K562 (cell line): ENCODE measurements around the gene GRAMD2B. TPM values are rescaled to one million over a fixed set of nuclear protein-coding genes. Genes with fewer than 3 reads are reported as not detected.
"Not testable (repeated sequence)": the region's sequence is repeated elsewhere in the genome, so short reads cannot be mapped to it uniquely, and the experiment has no call there.

Experiments used
- ATAC-seq: fragments of 200-7000 bp; cut with Tn5 transposase; 3 replicates; pipeline ENCODE4 v1.9.1; 2020; ENCODE audit warnings: moderate library complexity
- BruUV-seq: library from RNA; stranded (reverse); fragments of 400-500 nt; replicated peaks from 2 replicates; lab custom pipeline; 2021; lab: Mats Ljungman, UMichigan
- CTCF ChIA-PET: fragments of 300-600 bp; formaldehyde crosslinking; extraction: SDS; loops from one replicate; lab custom pipeline; 2021; ENCODE audit warnings: low intra/inter-chr PET ratio; lab: Yijun Ruan, JAX
- POLR2A ChIA-PET: fragments of 300-600, 350-650 bp; sonication (Branson Sonifier 250); formaldehyde crosslinking; extraction: SDS; loops from one replicate; lab custom pipeline; 2021; ENCODE audit warnings: antibody characterized with exemption, inconsistent platforms; lab: Yijun Ruan, JAX
- DNase-seq, 4 experiments: peaks; one replicate each; pipeline versions ENCODE4 v3.0.0 to v3.0.0-alpha.2; 2011 to 2018; ENCODE audit warnings: low spot score in 3 of 4, mixed read lengths in 3 of 4; ENCODE audit errors: extremely low read depth in 1 of 4
- FAIRE-seq: peaks from 2 replicates; lab custom pipeline; 2011; peaks lifted over from hg19 to GRCh38; lab: Jason Lieb, UNC
- H2AFZ ChIP-seq: 2 replicates; pipeline ENCODE4 v1.6.0; 2011; ENCODE audit warnings: low read depth, low read length, control low read depth, inconsistent platforms
- H3K27ac ChIP-seq: fragments of 200-600 bp; 3 replicates; pipeline ENCODE4 v1.8.0; 2011; ENCODE audit warnings: low read depth, mild to moderate bottlenecking, control low read depth, inconsistent platforms, low read length, moderate library complexity, mixed read lengths; ENCODE audit errors: extremely low read depth
- H3K27me3 ChIP-seq, 2 experiments: fragments of 300-600 bp in 1 of 2; 2 replicates in 1 of 2; 3 replicates in 1 of 2; pipeline versions ENCODE4 v1.6.0 to v1.8.0; 2011; ENCODE audit warnings: inconsistent platforms in 2 of 2, low read length in 2 of 2, mild to moderate bottlenecking in 1 of 2, mixed read lengths in 1 of 2, moderate library complexity in 1 of 2; ENCODE audit not compliant: control insufficient read depth in 2 of 2, insufficient read depth in 2 of 2
- H3K36me3 ChIP-seq: fragments of 300-600 bp; 3 replicates; pipeline ENCODE4 v1.8.0; 2011; ENCODE audit warnings: mild to moderate bottlenecking, low read length, inconsistent platforms; ENCODE audit not compliant: control insufficient read depth, insufficient read depth
- H3K4me1 ChIP-seq, 2 experiments: fragments of 200-600 bp in 1 of 2; replicated peaks in 1 of 2; 2 replicates in 1 of 2; 3 replicates in 1 of 2; pipeline versions ENCODE4 v1.5.1 to v1.8.0; 2011; ENCODE audit warnings: inconsistent platforms in 2 of 2, low read length in 2 of 2, mild to moderate bottlenecking in 1 of 2, mixed read lengths in 1 of 2, moderate library complexity in 1 of 2; ENCODE audit not compliant: control insufficient read depth in 2 of 2, insufficient read depth in 2 of 2
- H3K4me2 ChIP-seq: 2 replicates; pipeline ENCODE4 v1.6.1; 2011; ENCODE audit warnings: low read length, control low read depth, inconsistent platforms, mixed read lengths; ENCODE audit not compliant: insufficient read depth
- H3K4me3 ChIP-seq: fragments of 200-600 bp; sonication (generic), shearing (Covaris generic); 2 replicates; pipeline ENCODE4 v1.5.1; 2016; ENCODE audit warnings: control low read depth, inconsistent platforms
- H3K79me2 ChIP-seq: fragments of 200-600 bp; 3 replicates; pipeline ENCODE4 v1.8.0; 2011; ENCODE audit warnings: low read length, inconsistent platforms; ENCODE audit not compliant: control insufficient read depth, insufficient read depth
- H3K9ac ChIP-seq, 2 experiments: 2 replicates each; pipeline versions ENCODE4 v1.6.0 to v1.6.1; 2011; ENCODE audit warnings: low read depth in 2 of 2, low read length in 2 of 2, control low read depth in 1 of 2, inconsistent platforms in 1 of 2, mild to moderate bottlenecking in 1 of 2, mixed read lengths in 1 of 2; ENCODE audit not compliant: insufficient read depth in 1 of 2
- H3K9me1 ChIP-seq: one replicate; pipeline ENCODE4 v1.6.0; 2011; ENCODE audit warnings: inconsistent platforms, mild to moderate bottlenecking, low read length, moderate library complexity; ENCODE audit not compliant: control insufficient read depth, insufficient read depth
- H3K9me3 ChIP-seq: replicated peaks from 2 replicates; pipeline ENCODE4 v1.5.1; 2011; ENCODE audit warnings: low read depth, low read length, inconsistent platforms; ENCODE audit not compliant: control insufficient read depth, insufficient read depth
- H4K20me1 ChIP-seq: replicated peaks from 2 replicates; pipeline ENCODE4 v1.6.1; 2011; ENCODE audit warnings: low read length, inconsistent platforms, mixed read lengths; ENCODE audit not compliant: control insufficient read depth, insufficient read depth
- BCLAF1 ChIP-seq, 2 experiments: fragments of 450-650 bp in 1 of 2; IDR thresholded peaks; 2 replicates each; pipeline ENCODE4 v1.6.1; 2011 to 2017; ENCODE audit warnings: low read depth in 2 of 2, antibody characterized with exemption in 1 of 2, borderline replicate concordance in 1 of 2, low read length in 1 of 2, mild to moderate bottlenecking in 1 of 2, mixed read lengths in 1 of 2; ENCODE audit not compliant: control insufficient read depth in 1 of 2
- DNMT1 ChIP-seq: fragments of 450-650 bp; IDR thresholded peaks from 2 replicates; pipeline ENCODE4 v1.6.1; 2016; ENCODE audit warnings: antibody characterized with exemption, mild to moderate bottlenecking
- HDAC6 ChIP-seq: IDR thresholded peaks from 2 replicates; pipeline ENCODE4 v1.6.1; 2012; ENCODE audit warnings: low read depth, mild to moderate bottlenecking, control low read depth, inconsistent platforms, low read length, moderate library complexity
- MTA1 ChIP-seq: fragments of 450-650 bp; IDR thresholded peaks from 2 replicates; pipeline ENCODE4 v1.6.1; 2017; ENCODE audit warnings: borderline replicate concordance
- RHOXF2B ChIP-seq: fragments of 250-450 bp; sonication (Bioruptor Pico); conservative IDR thresholded peaks from 2 replicates; pipeline ENCODE4 v1.5.1; 2021
- ZFP36 ChIP-seq: fragments of 150-350 bp; IDR thresholded peaks from 2 replicates; pipeline ENCODE4 v1.6.1; 2018; ENCODE audit warnings: low read length, low read depth; ENCODE audit not compliant: partially characterized antibody
- WGBS: fragments of 100-300 bp; shearing (Covaris generic); methylation state at CpG from one replicate; pipeline ENCODE4 v1.1.6; 2016; ENCODE audit warnings: low coverage, mixed read lengths; ENCODE audit not compliant: insufficient coverage; ENCODE audit errors: missing lambda C conversion rate; 5-methylcytosine and 5-hydroxymethylcytosine counted together
- in situ Hi-C: fragments of 300-500 bp; cut with MboI; formaldehyde crosslinking; loops from 4 replicates; pipeline ENCODE4 v1.15.0; 2018; ENCODE audit warnings: inconsistent platforms, mixed read lengths
- intact Hi-C: fragments of 100-400 bp; cut with micrococcal nuclease; formaldehyde crosslinking; loops from 2 replicates; pipeline ENCODE4 v1.14.2; 2022
- polyA plus RNA-seq, 8 experiments: library from polyadenylated mRNA; depleted of rRNA in 4 of 8; stranded (reverse) in 5 of 8; unstranded in 3 of 8; fragments of >200 nt; fragmentation: Nextera tagmentation in 2 of 8; fragmentation: Illumina TruSeq in 1 of 8; extraction: Ambion mirVana in 2 of 8; extraction: Trizol in 1 of 8; gene quantifications; 2 replicates each; pipeline versions ENCODE4 v1.2.1 to v1.2.3, GENCODE V29; 2011 to 2014; ENCODE audit warnings: inconsistent platforms in 1 of 8, missing spikeins in 1 of 8
- total RNA-seq, 7 experiments: library from RNA; depleted of rRNA in 6 of 7; stranded (reverse); fragments of >200 nt in 6 of 7; fragmentation: Illumina TruSeq in 2 of 7; extraction: Trizol in 2 of 7; gene quantifications; 2 replicates each; pipeline versions ENCODE4 v1.2.1 to v1.2.3, GENCODE V29; 2011 to 2021; ENCODE audit warnings: low replicate concordance in 1 of 7

Gene GRAMD2B
- total and polyA plus RNA-seq, 9 of the 15 experiments (the other 6 are each of a cell fraction or from before 2014, with no cell fraction given) = 0.32 to 4.2 (median 1.4) TPM

DNA sequence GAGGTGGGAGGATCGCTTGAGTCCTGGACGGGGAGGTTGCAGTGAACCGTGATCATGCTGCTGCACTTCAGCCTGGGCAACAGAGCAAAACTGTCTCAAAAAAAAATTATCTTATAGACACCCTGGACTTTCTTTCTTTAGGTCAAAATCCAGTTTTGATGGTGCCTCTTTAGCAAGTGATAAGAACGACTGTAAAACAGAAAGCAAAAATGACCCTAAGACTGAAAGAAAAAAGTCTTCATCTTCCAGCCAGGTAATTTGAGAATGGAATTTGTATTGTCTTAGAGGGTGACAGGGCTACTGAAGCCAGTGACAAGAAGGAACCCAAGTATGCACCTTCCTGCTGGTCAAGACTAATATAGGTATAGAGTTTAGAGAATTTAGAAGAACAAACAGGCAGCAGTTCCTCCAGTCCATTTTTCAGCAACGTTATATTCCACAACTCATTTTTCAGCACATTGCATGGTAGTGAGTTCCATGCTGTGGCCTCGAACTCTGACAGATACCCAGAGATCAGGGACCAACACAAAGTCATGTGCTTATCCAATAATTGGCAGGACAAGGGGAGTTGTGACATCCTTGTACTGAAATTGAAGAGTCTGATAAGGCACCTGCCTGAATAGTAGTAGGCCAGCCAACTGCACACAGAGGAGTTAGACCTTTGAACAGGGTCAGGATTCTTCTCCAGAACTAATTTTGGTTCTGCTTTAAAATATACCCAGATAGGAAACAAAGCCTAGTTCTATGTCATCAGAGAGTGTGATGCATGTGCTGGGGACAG is 46.5 kb downstream of the GRAMD2B start:
- TF ChIP-seq MTA1 (no peak), HDAC6 (no peak), BCLAF1 (IDR thresholded peaks at IDR 0.05; ENCODE audit: borderline replicate concordance in 1 of 2, control insufficient read depth in 1 of 2, low read depth in 2 of 2, low read length in 1 of 2) (no peak), ZFP36 (no peak), RHOXF2B (CRISPR knock-in tag) (no peak), DNMT1 (no peak)
- Histone ChIP-seq H3K27me3 (peaks cover 0 to 11% of the 10 kb centered on the region in 2 experiments; a peak in 3 of 5 replicates), H2AFZ (peak overlapping the region; percentile 30; the same call in 1 of the 2 replicates), H3K36me3 (no peaks in the 10 kb centered on the region), H3K79me2 (no peaks in the 10 kb centered on the region), H3K9me1 (peaks cover 3% of the 10 kb centered on the region), H3K4me1 (peaks cover 0 to 3% of the 10 kb centered on the region in 2 experiments; a peak in 2 of 5 replicates), H4K20me1 (no peaks in the 10 kb centered on the region), H3K4me3 (no peak overlapping the region), H3K4me2 (no peak overlapping the region), H3K9ac (no peak overlapping the region), H3K27ac (no peak overlapping the region), H3K9me3 (no peaks in the 10 kb centered on the region)
- WGBS = 15% methylated on average over 6 of the region's 6 CpGs
- BruUV-seq = no TSS peak
- intact Hi-C loops (no loop called here), in situ Hi-C loops (no loop called here)
- FAIRE-seq (no peak), ATAC-seq (peak; percentile 43; the same call in 2 of the 3 replicates), DNase-seq (no peak)
- ChIA-PET POLR2A (no interaction called here), CTCF (no interaction called here)

DNA sequence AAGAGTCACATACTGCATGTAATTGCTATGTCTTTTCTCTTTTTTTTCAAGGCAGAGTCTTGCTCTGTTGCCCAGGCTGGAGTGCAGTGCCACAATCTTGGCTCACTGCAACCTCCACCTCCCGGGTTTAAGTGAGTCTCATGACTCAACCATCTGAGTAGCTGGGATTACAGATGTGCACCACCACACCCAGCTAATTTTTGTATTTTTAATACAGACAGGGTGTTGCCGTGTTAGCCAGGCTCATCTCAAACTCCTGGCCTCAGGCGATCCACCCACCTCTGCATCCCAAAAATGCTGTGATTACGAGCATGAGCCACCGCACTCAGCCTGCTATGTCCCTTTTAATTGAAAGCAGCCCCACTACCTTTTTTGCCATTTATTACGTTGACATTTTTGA is 47.3 kb downstream of the GRAMD2B start:
- H3K36me3 ChIP-seq, H3K4me3 ChIP-seq, H3K4me2 ChIP-seq, H3K79me2 ChIP-seq, ATAC-seq, H3K27me3 ChIP-seq, H2AFZ ChIP-seq, H3K9me3 ChIP-seq, H3K27ac ChIP-seq, POLR2A ChIA-PET, H3K9ac ChIP-seq, intact Hi-C loops, CTCF ChIA-PET, DNase-seq, H3K9me1 ChIP-seq, BruUV-seq, FAIRE-seq, in situ Hi-C loops, H4K20me1 ChIP-seq, H3K4me1 ChIP-seq: not testable (repeated sequence)
- WGBS = 30% methylated on average over 6 of the region's 6 CpGs
